ENCODE results near the gene NUP188. TPM values are rescaled to one million over a fixed set of nuclear protein-coding genes. Genes with fewer than 3 reads are reported as not detected.

NUP188 gene
- total RNA-seq, 3 donors from 2014 or later (not counting 1 experiment from before 2014, with no cell fraction given), result 53.9 to 66.4 (median 58.3) TPM

- no peak overlapping the region for H3K27ac ChIP-seq (ENCODE audit: low read length)
- no peak overlapping the region for H3K27ac Mint-ChIP-seq
- peaks cover 25% of the 10 kb centered on the region for H3K36me3 Mint-ChIP-seq
These were observed 25.5 kb downstream of the NUP188 start for GRCh38 chr9:128972956-128973355.

DNA sequence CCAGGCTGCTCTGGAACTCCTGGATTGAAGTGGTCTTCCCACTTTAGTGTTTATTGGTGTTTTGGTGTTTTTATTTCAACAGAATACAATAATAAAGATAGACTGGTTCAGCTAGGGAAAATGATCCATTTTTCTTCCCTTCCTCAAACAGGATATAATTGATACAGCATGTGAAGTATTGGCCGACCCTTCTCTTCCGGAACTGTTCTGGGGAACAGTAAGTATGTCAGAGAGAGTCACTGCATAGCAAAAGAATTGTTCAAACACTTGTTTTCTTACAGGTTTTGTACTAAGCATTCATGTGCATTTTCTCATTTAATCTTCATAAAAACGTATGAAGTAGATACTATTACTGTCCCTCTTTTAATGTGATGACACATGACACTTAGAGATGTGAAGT, 31.6 kb downstream of the NUP188 start:
- Mint-ChIP-seq H3K4me1 (no peaks in the 10 kb centered on the region), H3K4me3 (no peak overlapping the region), H3K27me3 (ENCODE audit: low read depth in 2 of 2) (no peaks in the 10 kb centered on the region), H3K27ac (no peak overlapping the region), H3K9me3 (no peaks in the 10 kb centered on the region), H3K36me3 (peaks cover 10% of the 10 kb centered on the region)
- DNase-seq (no peak), ATAC-seq (no peak)
- no peaks in the 10 kb centered on the region for H3K9me3 ChIP-seq (ENCODE audit: control insufficient read depth, insufficient read depth, low read length)
- H3K36me3 ChIP-seq (ENCODE audit: control insufficient read depth, insufficient read depth, low read length), result peaks cover 77% of the 10 kb centered on the region
- TF ChIP-seq, protein P1, sequence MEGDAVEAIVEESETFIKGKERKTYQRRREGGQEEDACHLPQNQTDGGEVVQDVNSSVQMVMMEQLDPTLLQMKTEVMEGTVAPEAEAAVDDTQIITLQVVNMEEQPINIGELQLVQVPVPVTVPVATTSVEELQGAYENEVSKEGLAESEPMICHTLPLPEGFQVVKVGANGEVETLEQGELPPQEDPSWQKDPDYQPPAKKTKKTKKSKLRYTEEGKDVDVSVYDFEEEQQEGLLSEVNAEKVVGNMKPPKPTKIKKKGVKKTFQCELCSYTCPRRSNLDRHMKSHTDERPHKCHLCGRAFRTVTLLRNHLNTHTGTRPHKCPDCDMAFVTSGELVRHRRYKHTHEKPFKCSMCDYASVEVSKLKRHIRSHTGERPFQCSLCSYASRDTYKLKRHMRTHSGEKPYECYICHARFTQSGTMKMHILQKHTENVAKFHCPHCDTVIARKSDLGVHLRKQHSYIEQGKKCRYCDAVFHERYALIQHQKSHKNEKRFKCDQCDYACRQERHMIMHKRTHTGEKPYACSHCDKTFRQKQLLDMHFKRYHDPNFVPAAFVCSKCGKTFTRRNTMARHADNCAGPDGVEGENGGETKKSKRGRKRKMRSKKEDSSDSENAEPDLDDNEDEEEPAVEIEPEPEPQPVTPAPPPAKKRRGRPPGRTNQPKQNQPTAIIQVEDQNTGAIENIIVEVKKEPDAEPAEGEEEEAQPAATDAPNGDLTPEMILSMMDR (IDR thresholded peaks at IDR 0.05), result no peak
- intact Hi-C loops (cut with micrococcal nuclease), result no loop called here
- H3K4me3 ChIP-seq (ENCODE audit: low read length), result no peak overlapping the region
- no peaks in the 10 kb centered on the region for H3K27me3 ChIP-seq (ENCODE audit: control insufficient read depth, insufficient read depth, low read length)
- H3K27ac ChIP-seq (ENCODE audit: low read length), result no peak overlapping the region
- no peaks in the 10 kb centered on the region for H3K4me1 ChIP-seq (ENCODE audit: control insufficient read depth, insufficient read depth, low read length)
- 100% methylated on average over 3 of the region's 3 CpGs for WGBS (ENCODE audit: insufficient coverage)

More at GRCh38 chr9:128972956-128973355, 25.5 kb downstream of the NUP188 start:
- no peaks in the 10 kb centered on the region for H3K4me1 Mint-ChIP-seq
- H3K9me3 Mint-ChIP-seq, result no peaks in the 10 kb centered on the region
- H3K27me3 Mint-ChIP-seq (ENCODE audit: low read depth in 2 of 2), result no peaks in the 10 kb centered on the region
- H3K4me3 ChIP-seq (ENCODE audit: low read length), result no peak overlapping the region
- H3K9me3 ChIP-seq (ENCODE audit: control insufficient read depth, insufficient read depth, low read length), result no peaks in the 10 kb centered on the region
- DNase-seq (no peak), ATAC-seq (no peak)
- WGBS (ENCODE audit: insufficient coverage), result 96% methylated on average over 3 of the region's 4 CpGs
- no peaks in the 10 kb centered on the region for H3K4me1 ChIP-seq (ENCODE audit: control insufficient read depth, insufficient read depth, low read length)
- TF ChIP-seq, protein P1 (IDR thresholded peaks at IDR 0.05), result no peak
- H3K4me3 Mint-ChIP-seq, result no peak overlapping the region
- no peaks in the 10 kb centered on the region for H3K27me3 ChIP-seq (ENCODE audit: control insufficient read depth, insufficient read depth, low read length)
- intact Hi-C loops (cut with micrococcal nuclease), result no loop called here
- H3K36me3 ChIP-seq (ENCODE audit: control insufficient read depth, insufficient read depth, low read length), result peaks cover 76% of the 10 kb centered on the region

GRCh38 chr9:128983536-128983935, 36.0 kb downstream of the NUP188 start:
- Histone ChIP-seq H3K27ac (ENCODE audit: low read length) (no peak overlapping the region), H3K9me3 (ENCODE audit: control insufficient read depth, insufficient read depth, low read length) (no peaks in the 10 kb centered on the region), H3K36me3 (ENCODE audit: control insufficient read depth, insufficient read depth, low read length) (peaks cover 91% of the 10 kb centered on the region), H3K4me3 (ENCODE audit: low read length) (no peak overlapping the region), H3K27me3 (ENCODE audit: control insufficient read depth, insufficient read depth, low read length) (no peaks in the 10 kb centered on the region), H3K4me1 (ENCODE audit: control insufficient read depth, insufficient read depth, low read length) (no peaks in the 10 kb centered on the region)
- no peak for DNase-seq
- 97% methylated on average over 5 of the region's 8 CpGs for WGBS (ENCODE audit: insufficient coverage)
- intact Hi-C loops (cut with micrococcal nuclease), result no loop called here
- H3K9me3 Mint-ChIP-seq, result no peaks in the 10 kb centered on the region
- ATAC-seq, result no peak
- peaks cover 24% of the 10 kb centered on the region for H3K36me3 Mint-ChIP-seq
- TF ChIP-seq, protein P1 (IDR thresholded peaks at IDR 0.05), result no peak
- H3K4me3 Mint-ChIP-seq, result no peak overlapping the region
- no peak overlapping the region for H3K27ac Mint-ChIP-seq
- H3K27me3 Mint-ChIP-seq (ENCODE audit: low read depth in 2 of 2), result no peaks in the 10 kb centered on the region
- no peaks in the 10 kb centered on the region for H3K4me1 Mint-ChIP-seq

- H3K4me1 ChIP-seq (ENCODE audit: control insufficient read depth, insufficient read depth, low read length), result no peaks in the 10 kb centered on the region
- Mint-ChIP-seq H3K4me3 (no peak overlapping the region), H3K9me3 (no peaks in the 10 kb centered on the region), H3K36me3 (peaks cover 24% of the 10 kb centered on the region), H3K27me3 (ENCODE audit: low read depth in 2 of 2) (no peaks in the 10 kb centered on the region), H3K4me1 (no peaks in the 10 kb centered on the region), H3K27ac (no peak overlapping the region)
- H3K4me3 ChIP-seq (ENCODE audit: low read length), result no peak overlapping the region
- WGBS (ENCODE audit: insufficient coverage), result 99% methylated on average over 5 of the region's 5 CpGs
- H3K27me3 ChIP-seq (ENCODE audit: control insufficient read depth, insufficient read depth, low read length), result no peaks in the 10 kb centered on the region
- H3K9me3 ChIP-seq (ENCODE audit: control insufficient read depth, insufficient read depth, low read length), result no peaks in the 10 kb centered on the region
- DNase-seq (no peak), ATAC-seq (no peak)
- no peak overlapping the region for H3K27ac ChIP-seq (ENCODE audit: low read length)
- H3K36me3 ChIP-seq (ENCODE audit: control insufficient read depth, insufficient read depth, low read length), result peaks cover 73% of the 10 kb centered on the region
- TF ChIP-seq, protein P1 (IDR thresholded peaks at IDR 0.05), result no peak
- intact Hi-C loops (cut with micrococcal nuclease), result no loop called here
These were observed 39.2 kb downstream of the NUP188 start for GRCh38 chr9:128986671-128987070.

Measured in natural killer cell (primary cell).